NCI-H2171 (cell line): Measurements from ENCODE around the gene PSAT1.

Experiments used
- DNase-seq: peaks from one replicate; lab custom pipeline; 2025; lab: John Stamatoyannopoulos, UW

The PSAT1 gene

GRCh38 chr9:78365748-78366697 is 69.1 kb downstream of the PSAT1 start:
- peak; percentile 43 for DNase-seq

GRCh38 chr9:78366827-78367226 is 69.9 kb downstream of the PSAT1 start:
- DNase-seq, result no peak

- DNase-seq, result no peak
These were observed 71.3 kb downstream of the PSAT1 start for GRCh38 chr9:78368236-78368635.

GRCh38 chr9:78369639-78370219 is 72.8 kb downstream of the PSAT1 start:
- peak; percentile 28 for DNase-seq

- DNase-seq, result no peak
These were observed 74.1 kb downstream of the PSAT1 start for GRCh38 chr9:78370991-78371390.

- DNase-seq, result no peak
These were observed 75.1 kb downstream of the PSAT1 start for GRCh38 chr9:78371981-78372380.
